ENCODE measurements around the gene PDLIM4.

PDLIM4 gene

GRCh38 chr5:132228241-132229035, 29.1 kb upstream of the PDLIM4 start:
- Histone ChIP-seq H3K36me3 (ENCODE audit: control insufficient read depth, insufficient read depth, low read length) (no peaks in the 10 kb centered on the region), H3K9ac (ENCODE audit: low read length) (peak overlapping the region; percentile 89), H3K4me3 (ENCODE audit: low read length) (peak overlapping the region; percentile 50), H3K4me1 (ENCODE audit: control insufficient read depth, insufficient read depth, low read length) (peaks cover 35% of the 10 kb centered on the region), H3K27me3 (ENCODE audit: control insufficient read depth, insufficient read depth, low read length) (no peaks in the 10 kb centered on the region), H3K9me3 (ENCODE audit: control insufficient read depth, low read length) (no peaks in the 10 kb centered on the region)

GRCh38 chr5:132229236-132229635, 28.3 kb upstream of the PDLIM4 start:
- no peaks in the 10 kb centered on the region for H3K9me3 ChIP-seq (ENCODE audit: control insufficient read depth, low read length)
- H3K27me3 ChIP-seq (ENCODE audit: control insufficient read depth, insufficient read depth, low read length) = no peaks in the 10 kb centered on the region
- peaks cover 27% of the 10 kb centered on the region for H3K4me1 ChIP-seq (ENCODE audit: control insufficient read depth, insufficient read depth, low read length)
- no peaks in the 10 kb centered on the region for H3K36me3 ChIP-seq (ENCODE audit: control insufficient read depth, insufficient read depth, low read length)
- H3K4me3 ChIP-seq (ENCODE audit: low read length) = no peak overlapping the region
- no peak overlapping the region for H3K9ac ChIP-seq (ENCODE audit: low read length)

GRCh38 chr5:132230871-132231270, 26.6 kb upstream of the PDLIM4 start:
- Histone ChIP-seq H3K36me3 (ENCODE audit: control insufficient read depth, insufficient read depth, low read length) (no peaks in the 10 kb centered on the region), H3K9me3 (ENCODE audit: control insufficient read depth, low read length) (no peaks in the 10 kb centered on the region), H3K4me1 (ENCODE audit: control insufficient read depth, insufficient read depth, low read length) (peaks cover 15% of the 10 kb centered on the region), H3K27me3 (ENCODE audit: control insufficient read depth, insufficient read depth, low read length) (no peaks in the 10 kb centered on the region), H3K9ac (ENCODE audit: low read length) (no peak overlapping the region), H3K4me3 (ENCODE audit: low read length) (no peak overlapping the region)

GRCh38 chr5:132232465-132232864, 25.0 kb upstream of the PDLIM4 start:
- H3K4me1 ChIP-seq (ENCODE audit: control insufficient read depth, insufficient read depth, low read length) = peaks cover 4% of the 10 kb centered on the region
- no peak overlapping the region for H3K9ac ChIP-seq (ENCODE audit: low read length)
- no peaks in the 10 kb centered on the region for H3K36me3 ChIP-seq (ENCODE audit: control insufficient read depth, insufficient read depth, low read length)
- H3K9me3 ChIP-seq (ENCODE audit: control insufficient read depth, low read length) = no peaks in the 10 kb centered on the region
- no peaks in the 10 kb centered on the region for H3K27me3 ChIP-seq (ENCODE audit: control insufficient read depth, insufficient read depth, low read length)
- H3K4me3 ChIP-seq (ENCODE audit: low read length) = no peak overlapping the region

DNA sequence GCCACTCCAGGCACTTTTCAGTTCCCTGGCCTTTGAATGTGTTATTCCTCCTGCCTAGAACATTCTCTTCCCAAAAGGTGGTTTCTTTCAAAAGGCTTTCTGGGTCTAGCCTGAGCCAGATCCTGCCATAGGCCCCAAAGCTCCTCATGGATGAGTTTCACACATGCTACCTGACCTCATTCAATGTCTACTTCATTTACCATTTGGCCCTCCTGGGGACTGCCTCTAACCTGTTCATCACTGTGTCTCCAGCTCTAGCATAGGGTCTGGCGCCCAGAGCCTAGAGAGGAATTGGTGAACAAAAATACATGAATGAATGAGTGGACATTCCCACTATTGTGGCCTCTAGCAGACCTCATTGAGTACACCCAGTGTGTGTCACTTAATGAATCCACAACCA, 24.4 kb upstream of the PDLIM4 start:
- peaks cover 2% of the 10 kb centered on the region for H3K4me1 ChIP-seq (ENCODE audit: control insufficient read depth, insufficient read depth, low read length)
- H3K4me3 ChIP-seq (ENCODE audit: low read length) = no peak overlapping the region
- no peaks in the 10 kb centered on the region for H3K36me3 ChIP-seq (ENCODE audit: control insufficient read depth, insufficient read depth, low read length)
- no peaks in the 10 kb centered on the region for H3K9me3 ChIP-seq (ENCODE audit: control insufficient read depth, low read length)
- no peak overlapping the region for H3K9ac ChIP-seq (ENCODE audit: low read length)
- H3K27me3 ChIP-seq (ENCODE audit: control insufficient read depth, insufficient read depth, low read length) = no peaks in the 10 kb centered on the region

GRCh38 chr5:132233811-132234683, 23.4 kb upstream of the PDLIM4 start:
- H3K9ac ChIP-seq (ENCODE audit: low read length) = no peak overlapping the region

GRCh38 chr5:132234684-132235062, 22.8 kb upstream of the PDLIM4 start:
- no peak overlapping the region for H3K4me3 ChIP-seq (ENCODE audit: low read length)
- H3K36me3 ChIP-seq (ENCODE audit: control insufficient read depth, insufficient read depth, low read length) = no peaks in the 10 kb centered on the region
- H3K27me3 ChIP-seq (ENCODE audit: control insufficient read depth, insufficient read depth, low read length) = no peaks in the 10 kb centered on the region
- no peaks in the 10 kb centered on the region for H3K9me3 ChIP-seq (ENCODE audit: control insufficient read depth, low read length)
- H3K9ac ChIP-seq (ENCODE audit: low read length) = no peak overlapping the region
- H3K4me1 ChIP-seq (ENCODE audit: control insufficient read depth, insufficient read depth, low read length) = no peaks in the 10 kb centered on the region

More at GRCh38 chr5:132233811-132234683, 23.4 kb upstream of the PDLIM4 start:
- Histone ChIP-seq H3K36me3 (ENCODE audit: control insufficient read depth, insufficient read depth, low read length) (no peaks in the 10 kb centered on the region), H3K9me3 (ENCODE audit: control insufficient read depth, low read length) (no peaks in the 10 kb centered on the region), H3K4me3 (ENCODE audit: low read length) (no peak overlapping the region), H3K27me3 (ENCODE audit: control insufficient read depth, insufficient read depth, low read length) (no peaks in the 10 kb centered on the region), H3K4me1 (ENCODE audit: control insufficient read depth, insufficient read depth, low read length) (no peaks in the 10 kb centered on the region)

GRCh38 chr5:132235340-132235739, 22.2 kb upstream of the PDLIM4 start:
- no peaks in the 10 kb centered on the region for H3K4me1 ChIP-seq (ENCODE audit: control insufficient read depth, insufficient read depth, low read length)
- H3K9me3 ChIP-seq (ENCODE audit: control insufficient read depth, low read length) = no peaks in the 10 kb centered on the region
- H3K9ac ChIP-seq (ENCODE audit: low read length) = no peak overlapping the region
- H3K4me3 ChIP-seq (ENCODE audit: low read length) = no peak overlapping the region
- no peaks in the 10 kb centered on the region for H3K36me3 ChIP-seq (ENCODE audit: control insufficient read depth, insufficient read depth, low read length)
- no peaks in the 10 kb centered on the region for H3K27me3 ChIP-seq (ENCODE audit: control insufficient read depth, insufficient read depth, low read length)

- Histone ChIP-seq H3K27me3 (ENCODE audit: control insufficient read depth, insufficient read depth, low read length) (no peaks in the 10 kb centered on the region), H3K9ac (ENCODE audit: low read length) (no peak overlapping the region), H3K4me1 (ENCODE audit: control insufficient read depth, insufficient read depth, low read length) (no peaks in the 10 kb centered on the region), H3K9me3 (ENCODE audit: control insufficient read depth, low read length) (no peaks in the 10 kb centered on the region), H3K4me3 (ENCODE audit: low read length) (no peak overlapping the region), H3K36me3 (ENCODE audit: control insufficient read depth, insufficient read depth, low read length) (no peaks in the 10 kb centered on the region)
These were observed 20.4 kb upstream of the PDLIM4 start for GRCh38 chr5:132237141-132237540.

DNA sequence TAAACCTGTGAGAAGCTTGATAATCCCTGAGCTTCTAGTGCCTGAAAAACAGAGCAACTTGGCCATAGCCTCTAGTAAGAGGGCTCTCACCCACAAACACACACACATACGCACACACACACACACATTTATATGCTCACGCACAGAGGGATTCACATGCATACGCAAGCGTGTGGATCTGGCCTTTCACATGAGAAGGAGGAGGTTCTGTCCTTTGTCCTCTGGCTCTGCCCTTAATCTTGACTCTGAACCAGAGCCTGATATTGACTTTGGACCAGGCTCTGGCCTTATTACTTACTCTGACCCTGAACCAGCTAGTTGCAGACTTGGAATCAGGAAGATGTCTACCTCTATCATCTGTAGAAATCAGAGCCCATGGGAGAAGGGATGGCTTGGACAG, 19.8 kb upstream of the PDLIM4 start:
- Histone ChIP-seq H3K36me3 (ENCODE audit: control insufficient read depth, insufficient read depth, low read length) (no peaks in the 10 kb centered on the region), H3K4me3 (ENCODE audit: low read length) (no peak overlapping the region), H3K4me1 (ENCODE audit: control insufficient read depth, insufficient read depth, low read length) (no peaks in the 10 kb centered on the region), H3K9ac (ENCODE audit: low read length) (no peak overlapping the region), H3K9me3 (ENCODE audit: control insufficient read depth, low read length) (no peaks in the 10 kb centered on the region), H3K27me3 (ENCODE audit: control insufficient read depth, insufficient read depth, low read length) (no peaks in the 10 kb centered on the region)

- H3K27me3 ChIP-seq (ENCODE audit: control insufficient read depth, insufficient read depth, low read length) = no peaks in the 10 kb centered on the region
- H3K9ac ChIP-seq (ENCODE audit: low read length) = no peak overlapping the region
- H3K9me3 ChIP-seq (ENCODE audit: control insufficient read depth, low read length) = no peaks in the 10 kb centered on the region
- H3K36me3 ChIP-seq (ENCODE audit: control insufficient read depth, insufficient read depth, low read length) = no peaks in the 10 kb centered on the region
- no peak overlapping the region for H3K4me3 ChIP-seq (ENCODE audit: low read length)
- no peaks in the 10 kb centered on the region for H3K4me1 ChIP-seq (ENCODE audit: control insufficient read depth, insufficient read depth, low read length)
These were observed 19.2 kb upstream of the PDLIM4 start for GRCh38 chr5:132238169-132238744.

- no peaks in the 10 kb centered on the region for H3K9me3 ChIP-seq (ENCODE audit: control insufficient read depth, low read length)
- no peak overlapping the region for H3K4me3 ChIP-seq (ENCODE audit: low read length)
- H3K9ac ChIP-seq (ENCODE audit: low read length) = no peak overlapping the region
- H3K27me3 ChIP-seq (ENCODE audit: control insufficient read depth, insufficient read depth, low read length) = no peaks in the 10 kb centered on the region
- no peaks in the 10 kb centered on the region for H3K36me3 ChIP-seq (ENCODE audit: control insufficient read depth, insufficient read depth, low read length)
- no peaks in the 10 kb centered on the region for H3K4me1 ChIP-seq (ENCODE audit: control insufficient read depth, insufficient read depth, low read length)
These were observed 18.5 kb upstream of the PDLIM4 start for GRCh38 chr5:132238901-132239500.

All from mucosa of stomach (tissue), 1 donor.